ENCODE results near the gene DNAH6.

The DNAH6 gene

GRCh38 chr2:84838434-84839145 is 322.3 kb downstream of the DNAH6 start:
- H2AFZ ChIP-seq (ENCODE audit: low read depth, low read length): no peak overlapping the region
- no peak overlapping the region for H3K4me3 ChIP-seq (ENCODE audit: low read length)
- no peaks in the 10 kb centered on the region for H3K4me1 ChIP-seq (ENCODE audit: insufficient read depth, low read length)
- peaks cover 4% of the 10 kb centered on the region for H3K27me3 ChIP-seq (ENCODE audit: insufficient read depth, low read length)
- H3K9me3 ChIP-seq (ENCODE audit: low read length): no peaks in the 10 kb centered on the region
- H3K36me3 ChIP-seq (ENCODE audit: insufficient read depth, low read length): no peaks in the 10 kb centered on the region

GRCh38 chr2:84839851-84840250 is 323.6 kb downstream of the DNAH6 start:
- no peak overlapping the region for H2AFZ ChIP-seq (ENCODE audit: low read depth, low read length)
- H3K4me1 ChIP-seq (ENCODE audit: insufficient read depth, low read length): no peaks in the 10 kb centered on the region
- peaks cover 4% of the 10 kb centered on the region for H3K27me3 ChIP-seq (ENCODE audit: insufficient read depth, low read length)
- H3K9me3 ChIP-seq (ENCODE audit: low read length): no peaks in the 10 kb centered on the region
- H3K36me3 ChIP-seq (ENCODE audit: insufficient read depth, low read length): no peaks in the 10 kb centered on the region
- no peak overlapping the region for H3K4me3 ChIP-seq (ENCODE audit: low read length)

- Histone ChIP-seq H3K9me3 (ENCODE audit: low read length) (no peaks in the 10 kb centered on the region), H3K27me3 (ENCODE audit: insufficient read depth, low read length) (peaks cover 4% of the 10 kb centered on the region)
Observed at GRCh38 chr2:84840306-84840705, 324.0 kb downstream of the DNAH6 start.

GRCh38 chr2:84841577-84841976 is 325.3 kb downstream of the DNAH6 start:
- Histone ChIP-seq H3K9me3 (ENCODE audit: low read length) (no peaks in the 10 kb centered on the region), H3K27me3 (ENCODE audit: insufficient read depth, low read length) (peaks cover 4% of the 10 kb centered on the region), H3K4me3 (ENCODE audit: low read length) (no peak overlapping the region), H2AFZ (ENCODE audit: low read depth, low read length) (no peak overlapping the region), H3K36me3 (ENCODE audit: insufficient read depth, low read length) (no peaks in the 10 kb centered on the region), H3K4me1 (ENCODE audit: insufficient read depth, low read length) (no peaks in the 10 kb centered on the region)

More at GRCh38 chr2:84840306-84840705, 324.0 kb downstream of the DNAH6 start:
- no peaks in the 10 kb centered on the region for H3K36me3 ChIP-seq (ENCODE audit: insufficient read depth, low read length)
- H2AFZ ChIP-seq (ENCODE audit: low read depth, low read length): no peak overlapping the region
- H3K4me1 ChIP-seq (ENCODE audit: insufficient read depth, low read length): no peaks in the 10 kb centered on the region
- H3K4me3 ChIP-seq (ENCODE audit: low read length): no peak overlapping the region

- Histone ChIP-seq H3K36me3 (ENCODE audit: insufficient read depth, low read length) (no peaks in the 10 kb centered on the region), H3K4me1 (ENCODE audit: insufficient read depth, low read length) (no peaks in the 10 kb centered on the region), H3K27me3 (ENCODE audit: insufficient read depth, low read length) (peaks cover 6% of the 10 kb centered on the region), H2AFZ (ENCODE audit: low read depth, low read length) (no peak overlapping the region), H3K4me3 (ENCODE audit: low read length) (no peak overlapping the region), H3K9me3 (ENCODE audit: low read length) (no peaks in the 10 kb centered on the region)
Observed at GRCh38 chr2:84844141-84844540, 327.8 kb downstream of the DNAH6 start.

GRCh38 chr2:84846041-84846663 is 329.9 kb downstream of the DNAH6 start:
- Histone ChIP-seq H3K4me3 (ENCODE audit: low read length) (no peak overlapping the region), H3K9me3 (ENCODE audit: low read length) (no peaks in the 10 kb centered on the region), H3K27me3 (ENCODE audit: insufficient read depth, low read length) (peaks cover 6% of the 10 kb centered on the region), H3K36me3 (ENCODE audit: insufficient read depth, low read length) (no peaks in the 10 kb centered on the region), H3K4me1 (ENCODE audit: insufficient read depth, low read length) (no peaks in the 10 kb centered on the region), H2AFZ (ENCODE audit: low read depth, low read length) (no peak overlapping the region)

- Histone ChIP-seq H3K27me3 (ENCODE audit: insufficient read depth, low read length) (peaks cover 6% of the 10 kb centered on the region), H3K4me3 (ENCODE audit: low read length) (no peak overlapping the region), H3K36me3 (ENCODE audit: insufficient read depth, low read length) (no peaks in the 10 kb centered on the region), H2AFZ (ENCODE audit: low read depth, low read length) (no peak overlapping the region), H3K9me3 (ENCODE audit: low read length) (no peaks in the 10 kb centered on the region), H3K4me1 (ENCODE audit: insufficient read depth, low read length) (no peaks in the 10 kb centered on the region)
Observed at GRCh38 chr2:84846741-84847142, 330.4 kb downstream of the DNAH6 start.

GRCh38 chr2:84847326-84848050 is 331.2 kb downstream of the DNAH6 start:
- Histone ChIP-seq H3K36me3 (ENCODE audit: insufficient read depth, low read length) (no peaks in the 10 kb centered on the region), H2AFZ (ENCODE audit: low read depth, low read length) (no peak overlapping the region)

GRCh38 chr2:84849271-84849952 is 333.1 kb downstream of the DNAH6 start:
- Histone ChIP-seq H3K4me1 (ENCODE audit: insufficient read depth, low read length) (no peaks in the 10 kb centered on the region), H3K4me3 (ENCODE audit: low read length) (no peak overlapping the region), H3K9me3 (ENCODE audit: low read length) (no peaks in the 10 kb centered on the region), H3K27me3 (ENCODE audit: insufficient read depth, low read length) (peaks cover 6% of the 10 kb centered on the region), H3K36me3 (ENCODE audit: insufficient read depth, low read length) (no peaks in the 10 kb centered on the region), H2AFZ (ENCODE audit: low read depth, low read length) (no peak overlapping the region)

More at GRCh38 chr2:84847326-84848050, 331.2 kb downstream of the DNAH6 start:
- H3K4me1 ChIP-seq (ENCODE audit: insufficient read depth, low read length): no peaks in the 10 kb centered on the region
- H3K4me3 ChIP-seq (ENCODE audit: low read length): no peak overlapping the region
- no peaks in the 10 kb centered on the region for H3K9me3 ChIP-seq (ENCODE audit: low read length)
- peaks cover 6% of the 10 kb centered on the region for H3K27me3 ChIP-seq (ENCODE audit: insufficient read depth, low read length)

- peaks cover 5% of the 10 kb centered on the region for H3K4me1 ChIP-seq (ENCODE audit: insufficient read depth, low read length)
- no peaks in the 10 kb centered on the region for H3K9me3 ChIP-seq (ENCODE audit: low read length)
- peaks cover 6% of the 10 kb centered on the region for H3K27me3 ChIP-seq (ENCODE audit: insufficient read depth, low read length)
- no peaks in the 10 kb centered on the region for H3K36me3 ChIP-seq (ENCODE audit: insufficient read depth, low read length)
- H3K4me3 ChIP-seq (ENCODE audit: low read length): no peak overlapping the region
- no peak overlapping the region for H2AFZ ChIP-seq (ENCODE audit: low read depth, low read length)
Observed at GRCh38 chr2:84850471-84850870, 334.2 kb downstream of the DNAH6 start.

GRCh38 chr2:84851876-84852275 is 335.6 kb downstream of the DNAH6 start:
- peaks cover 6% of the 10 kb centered on the region for H3K27me3 ChIP-seq (ENCODE audit: insufficient read depth, low read length)
- H3K9me3 ChIP-seq (ENCODE audit: low read length): no peaks in the 10 kb centered on the region
- H3K4me1 ChIP-seq (ENCODE audit: insufficient read depth, low read length): peaks cover 14% of the 10 kb centered on the region
- H3K36me3 ChIP-seq (ENCODE audit: insufficient read depth, low read length): no peaks in the 10 kb centered on the region
- H3K4me3 ChIP-seq (ENCODE audit: low read length): no peak overlapping the region
- no peak overlapping the region for H2AFZ ChIP-seq (ENCODE audit: low read depth, low read length)

- Histone ChIP-seq H3K36me3 (ENCODE audit: insufficient read depth, low read length) (no peaks in the 10 kb centered on the region), H2AFZ (ENCODE audit: low read depth, low read length) (no peak overlapping the region), H3K4me3 (ENCODE audit: low read length) (no peak overlapping the region), H3K9me3 (ENCODE audit: low read length) (no peaks in the 10 kb centered on the region), H3K27me3 (ENCODE audit: insufficient read depth, low read length) (no peaks in the 10 kb centered on the region), H3K4me1 (ENCODE audit: insufficient read depth, low read length) (peaks cover 14% of the 10 kb centered on the region)
Observed at GRCh38 chr2:84854850-84855249, 338.6 kb downstream of the DNAH6 start.

- Histone ChIP-seq H2AFZ (ENCODE audit: low read depth, low read length) (no peak overlapping the region), H3K4me1 (ENCODE audit: insufficient read depth, low read length) (peaks cover 14% of the 10 kb centered on the region), H3K4me3 (ENCODE audit: low read length) (no peak overlapping the region), H3K9me3 (ENCODE audit: low read length) (no peaks in the 10 kb centered on the region), H3K27me3 (ENCODE audit: insufficient read depth, low read length) (peaks cover 6% of the 10 kb centered on the region), H3K36me3 (ENCODE audit: insufficient read depth, low read length) (no peaks in the 10 kb centered on the region)
Observed at GRCh38 chr2:84855731-84856130, 339.4 kb downstream of the DNAH6 start.
